IMR-90 (cell line): ENCODE results near the gene TFB2M. TPM values are rescaled to one million over a fixed set of nuclear protein-coding genes. Genes with fewer than 3 reads are reported as not detected.

ENCODE experiments used
- ATAC-seq: fragments of 200-7000 bp; cut with Tn5 transposase; 2 replicates; pipeline ENCODE4 v1.9.1; 2020; ENCODE audit warnings: low read depth, mild to moderate bottlenecking, moderate library complexity
- BruUV-seq: library from RNA; stranded (reverse); fragments of 400-500 nt; replicated peaks from 2 replicates; lab custom pipeline; 2021; lab: Mats Ljungman, UMichigan
- CTCF ChIA-PET: fragments of 300-600 bp; formaldehyde crosslinking; extraction: SDS; loops from one replicate; lab custom pipeline; 2021; ENCODE audit warnings: antibody characterized with exemption; lab: Yijun Ruan, JAX
- POLR2A ChIA-PET: fragments of 300-600 bp; sonication (Branson Sonifier 250); formaldehyde crosslinking; loops from one replicate; lab custom pipeline; 2022; ENCODE audit warnings: antibody characterized with exemption; ENCODE audit not compliant: unreplicated experiment; lab: Charles Lee
- DNase-seq: peaks from one replicate; pipeline ENCODE4 v3.0.0; 2013
- H2AFZ ChIP-seq: replicated peaks from 2 replicates; pipeline ENCODE3; 2013; ENCODE audit warnings: low read length, mild to moderate bottlenecking; ENCODE audit not compliant: poor library complexity
- H2AK5ac ChIP-seq: 2 replicates; pipeline ENCODE4 v1.6.1; 2013; ENCODE audit warnings: low read depth, low read length, inconsistent platforms
- H2AK9ac ChIP-seq: replicated peaks from 2 replicates; pipeline ENCODE3; 2013; ENCODE audit warnings: mild to moderate bottlenecking, low read depth, low read length, moderate library complexity; ENCODE audit not compliant: poor library complexity
- H2BK120ac ChIP-seq: 2 replicates; pipeline ENCODE4 v1.6.1; 2013; ENCODE audit warnings: low read depth, low read length, inconsistent platforms
- H2BK15ac ChIP-seq: 3 replicates; pipeline ENCODE4 v1.6.1; 2013; ENCODE audit warnings: low read depth, low read length, inconsistent platforms
- H2BK20ac ChIP-seq: 2 replicates; pipeline ENCODE4 v1.6.1; 2013; ENCODE audit warnings: low read depth, mild to moderate bottlenecking, inconsistent platforms, low read length, moderate library complexity
- H2BK5ac ChIP-seq: 2 replicates; pipeline ENCODE4 v1.6.1; 2013; ENCODE audit warnings: mild to moderate bottlenecking, low read depth, low read length, inconsistent platforms; ENCODE audit not compliant: poor library complexity, severe bottlenecking
- H3K14ac ChIP-seq: replicated peaks from 2 replicates; pipeline ENCODE4 v1.6.1; 2013; ENCODE audit warnings: low read depth, low read length, inconsistent platforms
- H3K18ac ChIP-seq: 2 replicates; pipeline ENCODE4 v1.6.1; 2013; ENCODE audit warnings: low read depth, low read length, control low read depth
- H3K23ac ChIP-seq: 2 replicates; pipeline ENCODE4 v1.6.1; 2013; ENCODE audit warnings: low read depth, low read length, inconsistent platforms
- H3K27ac ChIP-seq: 2 replicates; pipeline ENCODE4 v1.5.1; 2013; ENCODE audit warnings: mild to moderate bottlenecking, control low read depth, low read length; ENCODE audit not compliant: insufficient read depth
- H3K27me3 ChIP-seq: 2 replicates; pipeline ENCODE4 v1.6.1; 2013; ENCODE audit warnings: low read length; ENCODE audit not compliant: control insufficient read depth, insufficient read depth
- H3K36me3 ChIP-seq: 2 replicates; pipeline ENCODE4 v1.6.1; 2013; ENCODE audit warnings: low read length, mixed read lengths; ENCODE audit not compliant: control insufficient read depth, insufficient read depth
- H3K4ac ChIP-seq: 2 replicates; pipeline ENCODE4 v1.6.1; 2013; ENCODE audit warnings: low read depth, low read length, inconsistent platforms
- H3K4me1 ChIP-seq: 2 replicates; pipeline ENCODE4 v1.6.1; 2013; ENCODE audit warnings: low read length, mixed read lengths; ENCODE audit not compliant: control insufficient read depth, insufficient read depth
- H3K4me2 ChIP-seq: 2 replicates; pipeline ENCODE4 v1.6.1; 2013; ENCODE audit warnings: low read depth, mild to moderate bottlenecking, control low read depth, low read length, moderate library complexity
- H3K4me3 ChIP-seq: 2 replicates; pipeline ENCODE4 v1.5.1; 2013; ENCODE audit warnings: low read depth, mild to moderate bottlenecking, control low read depth, low read length, moderate library complexity; ENCODE audit not compliant: insufficient read depth
- H3K56ac ChIP-seq: 2 replicates; pipeline ENCODE4 v1.6.1; 2013; ENCODE audit warnings: low read length, inconsistent platforms; ENCODE audit not compliant: insufficient read depth; ENCODE audit errors: extremely low read depth
- H3K79me1 ChIP-seq, 2 experiments: 2 replicates each; pipeline ENCODE4 v1.6.1; 2013; ENCODE audit warnings: low read length in 2 of 2, inconsistent platforms in 1 of 2, low read depth in 1 of 2
- H3K9ac ChIP-seq: 2 replicates; pipeline ENCODE4 v1.6.1; 2013; ENCODE audit warnings: low read depth, low read length, control low read depth
- H3K9me1 ChIP-seq: 2 replicates; pipeline ENCODE4 v1.6.1; 2013; ENCODE audit warnings: low read length, inconsistent platforms; ENCODE audit not compliant: insufficient read depth
- H3K9me3 ChIP-seq: 2 replicates; pipeline ENCODE4 v1.6.1; 2013; ENCODE audit warnings: low read length; ENCODE audit not compliant: control insufficient read depth, insufficient read depth
- H4K20me1 ChIP-seq: 2 replicates; pipeline ENCODE4 v1.6.1; 2013; ENCODE audit warnings: low read length, inconsistent platforms; ENCODE audit not compliant: insufficient read depth
- H4K5ac ChIP-seq: 2 replicates; pipeline ENCODE4 v1.6.1; 2013; ENCODE audit warnings: mild to moderate bottlenecking, low read depth, low read length, control low read depth
- H4K8ac ChIP-seq, 2 experiments: 2 replicates each; pipeline ENCODE4 v1.6.1; 2013; ENCODE audit warnings: low read depth in 2 of 2, low read length in 2 of 2, control low read depth in 1 of 2, inconsistent platforms in 1 of 2
- H4K91ac ChIP-seq: 2 replicates; pipeline ENCODE4 v1.6.1; 2013; ENCODE audit warnings: low read depth, low read length, inconsistent platforms; ENCODE audit not compliant: insufficient read depth
- BHLHE40 ChIP-seq: fragments of 150-350 bp; IDR thresholded peaks from 2 replicates; pipeline ENCODE4 v1.6.1; 2016; ENCODE audit warnings: mild to moderate bottlenecking, low read depth, low read length
- CEBPB ChIP-seq: IDR thresholded peaks from 2 replicates; pipeline ENCODE4 v1.6.1; 2012; ENCODE audit warnings: low read depth, low read length, improper control_type of control experiment
- CHD1 ChIP-seq: IDR thresholded peaks from 2 replicates; pipeline ENCODE4 v1.6.1; 2012; ENCODE audit warnings: low read depth, low read length, improper control_type of control experiment
- CTCF ChIP-seq: conservative IDR thresholded peaks from 2 replicates; pipeline ENCODE4 v1.5.1; 2012; ENCODE audit warnings: mild to moderate bottlenecking, low read depth, low read length, improper control_type of control experiment
- NFE2L2 ChIP-seq: fragments of 150-350 bp; IDR thresholded peaks from 2 replicates; pipeline ENCODE4 v1.6.1; 2016; ENCODE audit warnings: low read depth, mild to moderate bottlenecking, low read length
- RAD21 ChIP-seq: IDR thresholded peaks from 2 replicates; pipeline ENCODE4 v1.6.1; 2012; ENCODE audit warnings: low read length, improper control_type of control experiment
- RCOR1 ChIP-seq: IDR thresholded peaks from 2 replicates; pipeline ENCODE4 v1.6.1; 2012; ENCODE audit warnings: mild to moderate bottlenecking, low read length, improper control_type of control experiment; ENCODE audit not compliant: insufficient replicate concordance
- RFX5 ChIP-seq: IDR thresholded peaks from 2 replicates; pipeline ENCODE4 v1.8.0; 2012; ENCODE audit warnings: low read depth, mild to moderate bottlenecking, low read length, moderate library complexity
- SMC3 ChIP-seq: fragments of 150-350 bp; IDR thresholded peaks from 2 replicates; pipeline ENCODE4 v1.6.1; 2016; ENCODE audit warnings: low read depth, mild to moderate bottlenecking, antibody characterized with exemption, low read length, moderate library complexity
- USF2 ChIP-seq: fragments of 150-350 bp; IDR thresholded peaks from 2 replicates; pipeline ENCODE4 v1.6.1; 2017; ENCODE audit warnings: mild to moderate bottlenecking, antibody characterized with exemption, low read length, low read depth
- WGBS, 2 experiments: methylation state at CpG; one replicate each; pipeline versions ENCODE4 v1.1.5 to v1.1.7; 2013; ENCODE audit warnings: missing lambda C conversion rate in 2 of 2; ENCODE audit not compliant: insufficient read length in 1 of 2; ENCODE audit errors: extremely low coverage in 2 of 2; 5-methylcytosine and 5-hydroxymethylcytosine counted together
- dilution Hi-C: fragments of 300-500 bp; cut with HindIII; formaldehyde crosslinking; loops from one replicate; pipeline ENCODE4 v1.14.3; 2018; ENCODE audit warnings: low sequenced_read_pairs; ENCODE audit not compliant: unreplicated experiment
- in situ Hi-C: fragments of 300-500 bp; cut with MboI; formaldehyde crosslinking; loops from 3 replicates; pipeline ENCODE4 v1.14.3; 2019; ENCODE audit warnings: low sequenced_read_pairs, inconsistent platforms, mixed read lengths
- intact Hi-C: fragments of 100-400 bp; cut with micrococcal nuclease; formaldehyde crosslinking; loops from 2 replicates; pipeline ENCODE4 v1.10.0; 2022
- polyA plus RNA-seq, 3 experiments: library from polyadenylated mRNA; depleted of rRNA; stranded (reverse); fragments of >200 nt; gene quantifications; 2 replicates each; pipeline ENCODE4 v1.2.3, GENCODE V29; 2012; ENCODE audit warnings: low replicate concordance in 1 of 3
- total RNA-seq: library from RNA; depleted of rRNA; stranded (reverse); fragments of >200 nt; gene quantifications from 2 replicates; pipeline ENCODE4 v1.2.3, GENCODE V29; 2012
- TF ChIP-seq, protein P1 (sequence below): fragments of 150-350 bp; IDR thresholded peaks from 2 replicates; pipeline ENCODE4 v1.6.1; 2016; ENCODE audit warnings: low read depth, mild to moderate bottlenecking, low read length, moderate library complexity, borderline replicate concordance

Gene TFB2M
- total and polyA plus RNA-seq, 2 of the 4 experiments (the other 2 are of a cell fraction) = 13.3 to 15.7 TPM

DNA sequence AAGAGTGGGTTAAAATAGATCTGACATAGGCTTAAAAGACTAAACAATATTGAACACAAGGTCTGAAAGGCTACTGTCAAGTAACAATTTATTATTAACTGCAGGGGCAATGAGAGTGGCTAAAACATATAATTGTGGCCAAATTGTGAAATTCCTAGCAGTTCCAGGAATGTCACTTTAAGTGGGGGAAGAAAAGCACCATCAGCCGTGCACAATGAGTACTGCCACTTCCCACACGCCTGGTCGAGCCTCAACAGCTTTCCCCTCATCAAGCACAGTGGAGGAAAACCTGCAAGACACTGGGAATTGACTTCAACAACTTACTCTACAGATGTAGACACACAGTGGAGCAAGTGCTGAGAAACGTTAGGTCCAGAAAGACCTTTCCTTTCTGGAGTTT, 16.4 kb downstream of the TFB2M start:
- no peak for ATAC-seq
- Histone ChIP-seq H3K9ac (no peak overlapping the region), H3K27ac (no peak overlapping the region), H3K18ac (no peak overlapping the region), H3K23ac (no peak overlapping the region), H3K14ac (no peak overlapping the region), H2AK9ac (no peak overlapping the region), H3K9me1 (no peaks in the 10 kb centered on the region), H3K4me2 (no peak overlapping the region), H3K27me3 (no peaks in the 10 kb centered on the region), H3K9me3 (no peaks in the 10 kb centered on the region), H3K56ac (no peak overlapping the region), H2BK5ac (no peak overlapping the region), H4K20me1 (0 out of 2 replicates have a peak, but pooled peaks cover 3% of the 10 kb centered on the region), H4K8ac (no peak overlapping the region), H3K79me1 (peaks cover 10 to 15% of the 10 kb centered on the region in 2 experiments; a peak in 3 of 4 replicates), H4K91ac (no peak overlapping the region), H2AK5ac (no peak overlapping the region), H2BK120ac (no peak overlapping the region), H3K4ac (no peak overlapping the region), H2BK15ac (no peak overlapping the region), H3K4me3 (no peak overlapping the region), H4K5ac (no peak overlapping the region), H2AFZ (no peak overlapping the region), H3K36me3 (peaks cover 46% of the 10 kb centered on the region), H2BK20ac (no peak overlapping the region), H3K4me1 (no peaks in the 10 kb centered on the region)
- ChIA-PET CTCF (no interaction called here), POLR2A (no interaction called here)
- BruUV-seq = no TSS peak
- in situ Hi-C loops (no loop called here), dilution Hi-C loops (no loop called here), intact Hi-C loops (no loop called here)
- TF ChIP-seq NFE2L2 (no peak), RAD21 (no peak), CEBPB (no peak), RFX5 (no peak), USF2 (no peak), CHD1 (no peak), BHLHE40 (no peak), CTCF (no peak), SMC3 (no peak), RCOR1 (no peak)
- TF ChIP-seq, protein P1, sequence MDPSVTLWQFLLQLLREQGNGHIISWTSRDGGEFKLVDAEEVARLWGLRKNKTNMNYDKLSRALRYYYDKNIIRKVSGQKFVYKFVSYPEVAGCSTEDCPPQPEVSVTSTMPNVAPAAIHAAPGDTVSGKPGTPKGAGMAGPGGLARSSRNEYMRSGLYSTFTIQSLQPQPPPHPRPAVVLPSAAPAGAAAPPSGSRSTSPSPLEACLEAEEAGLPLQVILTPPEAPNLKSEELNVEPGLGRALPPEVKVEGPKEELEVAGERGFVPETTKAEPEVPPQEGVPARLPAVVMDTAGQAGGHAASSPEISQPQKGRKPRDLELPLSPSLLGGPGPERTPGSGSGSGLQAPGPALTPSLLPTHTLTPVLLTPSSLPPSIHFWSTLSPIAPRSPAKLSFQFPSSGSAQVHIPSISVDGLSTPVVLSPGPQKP = no peak
- no peak for DNase-seq
- WGBS, 2 experiments = no CpG with 5 or more reads among the region's 4 CpGs
